AG10803 (cell line): ENCODE data around the gene SPI1.

Experiments
- DNase-seq: peaks from one replicate; pipeline ENCODE4 v3.0.0; 2010; ENCODE audit warnings: low read depth
- H3K4me3 ChIP-seq: 2 replicates; pipeline ENCODE4 v1.5.1; 2011; ENCODE audit warnings: mild to moderate bottlenecking, low read length, control low read depth
- CTCF ChIP-seq: conservative IDR thresholded peaks from 2 replicates; pipeline ENCODE4 v1.5.1; 2011; ENCODE audit warnings: mild to moderate bottlenecking, low read length, control low read depth, inconsistent platforms

The SPI1 gene

DNA sequence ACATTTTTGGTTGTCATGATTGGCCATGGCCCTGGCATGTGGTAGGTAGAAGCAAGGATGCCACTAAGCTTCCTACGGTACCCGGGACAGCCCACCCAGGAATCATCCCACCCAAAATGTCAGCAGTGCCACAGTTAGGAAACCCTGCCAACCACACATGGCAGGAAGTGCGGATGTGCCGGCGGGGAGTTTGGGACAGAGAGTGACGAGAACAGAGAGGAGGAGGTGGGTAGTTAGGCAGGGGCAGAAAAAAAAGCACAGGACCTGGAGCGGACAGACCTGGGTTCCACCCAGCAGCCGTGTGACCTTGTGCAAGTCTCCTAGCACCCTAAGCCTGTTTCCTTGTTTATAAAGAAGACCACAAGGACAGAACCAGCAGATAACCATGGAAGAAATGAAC is 3.3 kb downstream of the SPI1 start:
- no peak for DNase-seq
- no peak for TF ChIP-seq CTCF
- H3K4me3 ChIP-seq: no peak overlapping the region

DNA sequence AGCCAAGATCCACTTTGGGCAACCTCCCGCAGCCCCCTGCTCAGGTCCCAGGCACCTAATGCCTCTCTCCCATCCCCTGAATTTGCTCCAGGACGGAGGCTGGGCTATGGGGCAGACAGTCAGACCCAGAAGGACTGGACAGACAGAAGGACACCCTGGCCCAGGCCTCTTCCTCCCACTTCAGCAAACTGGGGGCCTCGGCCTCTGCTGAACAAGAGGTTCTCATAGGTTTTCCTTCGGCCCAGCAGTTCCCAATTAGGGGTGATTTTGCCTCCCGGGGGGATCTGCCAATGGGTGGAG is 3.7 kb downstream of the SPI1 start:
- DNase-seq: no peak
- no peak overlapping the region for H3K4me3 ChIP-seq
- TF ChIP-seq CTCF: no peak

DNA sequence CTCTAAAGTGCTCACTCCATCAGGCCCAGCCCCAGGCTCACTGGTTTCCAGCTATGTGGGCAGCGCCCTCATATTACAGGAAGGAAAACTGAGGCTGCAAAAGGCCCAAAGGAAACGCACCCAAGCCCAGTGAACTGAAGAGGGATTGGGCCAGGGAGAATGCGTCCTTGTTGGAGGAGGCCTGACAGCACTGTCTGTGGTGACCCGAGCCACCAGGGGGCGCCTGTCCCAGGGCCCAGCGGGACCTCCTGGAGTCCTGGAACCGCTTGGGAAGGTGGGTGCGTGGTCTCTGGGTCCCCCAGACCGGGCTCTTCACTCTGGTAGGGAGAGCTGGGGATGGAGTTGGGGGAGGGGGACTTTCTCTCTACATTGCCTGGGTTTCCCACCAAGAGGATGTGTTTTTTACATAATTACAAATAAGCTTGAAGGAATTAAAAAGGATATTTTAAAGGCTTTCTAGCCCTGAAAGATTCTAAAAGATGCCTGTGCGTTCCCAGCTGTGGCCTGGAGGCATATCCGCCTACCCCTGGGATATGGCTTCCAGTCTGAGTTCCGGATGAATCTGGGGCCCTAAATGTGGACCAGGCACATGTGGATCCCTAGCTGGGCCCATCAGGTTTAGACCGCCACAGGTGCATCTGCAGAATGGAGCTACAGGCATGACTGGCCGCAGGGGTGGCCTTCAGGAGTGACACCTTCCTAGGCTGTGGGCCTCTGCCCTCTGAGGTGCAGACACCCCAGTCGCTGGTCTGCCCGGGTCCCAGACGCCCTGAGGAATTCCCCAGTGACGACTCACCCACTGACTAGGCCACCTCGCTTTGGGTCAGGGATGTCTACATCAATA is 4.2 kb downstream of the SPI1 start:
- peak; percentile 62 for DNase-seq
- peak; percentile 91 for TF ChIP-seq CTCF
- no peak overlapping the region for H3K4me3 ChIP-seq

DNA sequence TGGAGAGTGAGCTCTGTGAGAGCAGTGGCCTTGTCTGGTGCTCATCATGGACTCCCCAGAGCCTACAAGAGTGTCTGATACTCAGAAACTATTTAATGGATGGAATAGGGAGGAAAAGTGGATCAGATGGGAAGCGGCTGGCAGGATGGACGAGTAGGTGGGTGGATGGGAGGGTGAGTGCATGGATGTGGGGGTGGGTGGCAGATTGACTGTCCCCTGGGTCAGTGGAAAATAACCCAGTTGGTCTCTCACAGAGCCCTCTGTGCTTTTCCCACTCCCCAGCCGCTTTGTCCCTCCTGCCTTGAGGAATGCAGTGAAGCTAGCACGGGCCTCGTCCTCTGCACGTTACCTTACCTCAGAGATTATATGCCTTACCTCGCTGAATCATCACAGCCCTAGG is 5.9 kb downstream of the SPI1 start:
- no peak for DNase-seq
- no peak for TF ChIP-seq CTCF
- H3K4me3 ChIP-seq: no peak overlapping the region

DNA sequence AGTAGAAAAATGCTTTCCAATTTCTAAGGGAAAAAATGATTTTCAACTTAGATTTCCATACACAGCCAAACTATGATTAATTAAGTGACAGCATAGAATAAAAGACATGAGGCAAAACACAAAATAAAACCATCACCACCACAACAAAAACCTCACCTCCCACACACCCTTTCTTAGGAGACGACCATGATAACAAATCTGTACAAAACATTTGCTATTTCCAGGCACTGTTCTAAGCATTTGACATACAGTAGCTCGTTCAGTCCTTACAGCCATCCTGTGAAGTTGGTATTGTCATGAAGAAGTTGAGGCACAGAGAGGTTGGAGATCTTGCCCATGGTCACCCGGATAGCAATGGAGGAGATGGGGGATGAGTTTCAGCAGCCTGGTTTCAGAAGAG is 8.7 kb downstream of the SPI1 start:
- no peak overlapping the region for H3K4me3 ChIP-seq
- no peak for DNase-seq
- TF ChIP-seq CTCF: no peak

GRCh38 chr11:47366020-47366490 is 12.3 kb downstream of the SPI1 start:
- no peak for TF ChIP-seq CTCF
- no peak overlapping the region for H3K4me3 ChIP-seq
- no peak for DNase-seq

DNA sequence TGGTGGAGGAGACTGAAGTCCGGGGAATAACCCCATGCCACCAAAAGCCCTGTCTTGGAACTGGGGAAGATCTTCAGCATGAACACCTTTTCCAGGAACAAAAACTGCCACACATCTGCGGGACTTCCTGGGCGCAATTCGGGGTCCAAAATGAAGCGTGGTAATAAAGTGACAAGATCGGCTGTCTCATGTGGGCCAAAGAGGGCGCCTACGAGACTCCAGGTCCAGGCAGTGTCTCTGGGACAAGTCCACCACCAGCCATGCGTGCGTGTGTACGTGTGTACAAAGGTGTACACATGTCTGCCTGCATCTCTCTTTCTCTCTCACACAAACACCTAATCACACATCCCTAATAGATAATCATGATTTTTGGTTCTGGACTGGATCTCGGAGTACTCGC is 16.9 kb downstream of the SPI1 start:
- DNase-seq: no peak
- no peak for TF ChIP-seq CTCF
- no peak overlapping the region for H3K4me3 ChIP-seq
